Prostate gland (tissue), 2 donors: ENCODE data around the gene TSHZ1.

Source experiments
- POLR2AphosphoS5 ChIP-seq: sonication (generic); formaldehyde crosslinking; IDR thresholded peaks from one replicate; pipeline ENCODE4 v1.6.1; 2017; ENCODE audit warnings: antibody characterized with exemption
- TF ChIP-seq, protein P1 (sequence below), 4 experiments: fragments of 200-600 bp in 2 of 4; fragments of 450-650 bp in 2 of 4; sonication (generic) in 2 of 4; IDR thresholded peaks; 1 replicate in 3 of 4; 2 replicates in 1 of 4; pipeline ENCODE4 v1.5.1; 2016 to 2019; ENCODE audit warnings: antibody characterized with exemption in 4 of 4, mild to moderate bottlenecking in 2 of 4, moderate library complexity in 2 of 4

DNA sequence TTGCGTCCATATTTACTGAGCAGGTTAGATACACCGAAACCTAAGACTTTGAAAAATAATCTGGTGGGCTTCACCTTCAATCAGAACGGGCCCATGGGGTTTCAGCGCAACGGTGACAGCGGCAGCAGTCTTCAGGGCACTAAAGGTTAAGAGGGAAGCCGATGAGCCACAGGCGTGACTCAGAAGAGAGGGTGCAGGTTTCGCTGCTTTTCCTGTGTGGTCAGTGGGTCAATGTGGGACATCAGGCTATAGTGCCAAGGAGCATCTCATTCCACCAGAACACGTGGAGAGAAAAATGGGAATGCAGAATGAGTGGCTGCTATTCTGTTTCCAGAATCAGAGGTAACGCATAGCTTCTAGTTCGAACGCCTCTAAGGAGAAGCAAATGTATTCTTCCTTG lies 10.5 kb upstream of the TSHZ1 start:
- TF ChIP-seq POLR2AphosphoS5, result no peak
- TF ChIP-seq, protein P1, sequence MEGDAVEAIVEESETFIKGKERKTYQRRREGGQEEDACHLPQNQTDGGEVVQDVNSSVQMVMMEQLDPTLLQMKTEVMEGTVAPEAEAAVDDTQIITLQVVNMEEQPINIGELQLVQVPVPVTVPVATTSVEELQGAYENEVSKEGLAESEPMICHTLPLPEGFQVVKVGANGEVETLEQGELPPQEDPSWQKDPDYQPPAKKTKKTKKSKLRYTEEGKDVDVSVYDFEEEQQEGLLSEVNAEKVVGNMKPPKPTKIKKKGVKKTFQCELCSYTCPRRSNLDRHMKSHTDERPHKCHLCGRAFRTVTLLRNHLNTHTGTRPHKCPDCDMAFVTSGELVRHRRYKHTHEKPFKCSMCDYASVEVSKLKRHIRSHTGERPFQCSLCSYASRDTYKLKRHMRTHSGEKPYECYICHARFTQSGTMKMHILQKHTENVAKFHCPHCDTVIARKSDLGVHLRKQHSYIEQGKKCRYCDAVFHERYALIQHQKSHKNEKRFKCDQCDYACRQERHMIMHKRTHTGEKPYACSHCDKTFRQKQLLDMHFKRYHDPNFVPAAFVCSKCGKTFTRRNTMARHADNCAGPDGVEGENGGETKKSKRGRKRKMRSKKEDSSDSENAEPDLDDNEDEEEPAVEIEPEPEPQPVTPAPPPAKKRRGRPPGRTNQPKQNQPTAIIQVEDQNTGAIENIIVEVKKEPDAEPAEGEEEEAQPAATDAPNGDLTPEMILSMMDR (IDR thresholded peaks at IDR 0.05), result no peak
